ENCODE results near the gene CCDC60. TPM values are rescaled to one million over a fixed set of nuclear protein-coding genes. Genes with fewer than 3 reads are reported as not detected.
"Not testable (repeated sequence)": the region's sequence is repeated elsewhere in the genome, so short reads cannot be mapped to it uniquely, and the experiment has no call there.

CCDC60 gene
- total RNA-seq, 1 donor from 2014 or later = not detected

GRCh38 chr12:119319638-119320037, 14.9 kb upstream of the CCDC60 start:
- Mint-ChIP-seq H3K9me3 (no peaks in the 10 kb centered on the region), H3K4me1 (no peaks in the 10 kb centered on the region), H3K36me3 (ENCODE audit: low read depth) (no peaks in the 10 kb centered on the region), H3K27ac (no peak overlapping the region), H3K4me3 (no peak overlapping the region), H3K27me3 (no peaks in the 10 kb centered on the region)
- intact Hi-C loops (cut with micrococcal nuclease) = no loop called here
- no peak for DNase-seq

- no peaks in the 10 kb centered on the region for H3K36me3 Mint-ChIP-seq (ENCODE audit: low read depth)
- no peaks in the 10 kb centered on the region for H3K4me1 Mint-ChIP-seq
- no peak overlapping the region for H3K27ac Mint-ChIP-seq
- intact Hi-C loops (cut with micrococcal nuclease) = no loop called here
- no peak overlapping the region for H3K4me3 Mint-ChIP-seq
- H3K27me3 Mint-ChIP-seq = no peaks in the 10 kb centered on the region
- DNase-seq = no peak
- H3K9me3 Mint-ChIP-seq = no peaks in the 10 kb centered on the region
Observed at GRCh38 chr12:119320678-119321077, 13.9 kb upstream of the CCDC60 start.

DNA sequence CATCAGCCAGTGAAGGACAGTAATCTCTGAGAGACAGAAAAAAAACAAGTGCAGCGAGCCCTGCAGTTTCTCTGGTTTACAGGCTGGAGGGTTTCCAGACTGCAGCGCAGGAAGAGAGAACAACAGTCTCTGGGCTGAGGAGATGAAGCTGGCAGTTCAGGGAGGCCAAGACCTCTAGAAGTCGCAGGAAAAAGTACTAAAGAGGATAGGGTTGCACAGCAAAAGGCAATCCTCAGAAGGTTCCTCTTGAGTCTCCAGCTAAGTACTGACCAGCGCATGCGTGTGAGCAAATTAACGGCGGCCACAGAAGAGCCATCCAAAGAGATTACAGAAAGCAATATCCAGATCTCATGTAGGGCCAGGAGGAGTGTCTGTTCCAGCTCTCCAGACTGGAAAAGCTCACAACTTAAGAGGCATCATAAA, 12.2 kb upstream of the CCDC60 start:
- no peaks in the 10 kb centered on the region for H3K9me3 Mint-ChIP-seq
- H3K4me3 Mint-ChIP-seq = no peak overlapping the region
- H3K27ac Mint-ChIP-seq = no peak overlapping the region

GRCh38 chr12:119325813-119326212, 8.7 kb upstream of the CCDC60 start:
- Mint-ChIP-seq H3K4me1 (no peaks in the 10 kb centered on the region), H3K36me3 (ENCODE audit: low read depth) (no peaks in the 10 kb centered on the region), H3K4me3 (no peak overlapping the region), H3K27me3 (no peaks in the 10 kb centered on the region), H3K9me3 (peaks cover 7% of the 10 kb centered on the region), H3K27ac (no peak overlapping the region)
- intact Hi-C loops (cut with micrococcal nuclease) = no loop called here
- DNase-seq = no peak

More for the DNA sequence above, 12.2 kb upstream of the CCDC60 start:
- no peaks in the 10 kb centered on the region for H3K4me1 Mint-ChIP-seq
- no peaks in the 10 kb centered on the region for H3K27me3 Mint-ChIP-seq
- H3K36me3 Mint-ChIP-seq (ENCODE audit: low read depth) = no peaks in the 10 kb centered on the region
- DNase-seq = no peak
- intact Hi-C loops (cut with micrococcal nuclease) = no loop called here

GRCh38 chr12:119326341-119326740, 8.2 kb upstream of the CCDC60 start:
- no peaks in the 10 kb centered on the region for H3K36me3 Mint-ChIP-seq (ENCODE audit: low read depth)
- intact Hi-C loops (cut with micrococcal nuclease) = no loop called here
- no peak for DNase-seq
- H3K27me3 Mint-ChIP-seq = no peaks in the 10 kb centered on the region
- H3K27ac Mint-ChIP-seq = no peak overlapping the region
- no peak overlapping the region for H3K4me3 Mint-ChIP-seq
- H3K4me1 Mint-ChIP-seq = no peaks in the 10 kb centered on the region
- peaks cover 7% of the 10 kb centered on the region for H3K9me3 Mint-ChIP-seq

DNA sequence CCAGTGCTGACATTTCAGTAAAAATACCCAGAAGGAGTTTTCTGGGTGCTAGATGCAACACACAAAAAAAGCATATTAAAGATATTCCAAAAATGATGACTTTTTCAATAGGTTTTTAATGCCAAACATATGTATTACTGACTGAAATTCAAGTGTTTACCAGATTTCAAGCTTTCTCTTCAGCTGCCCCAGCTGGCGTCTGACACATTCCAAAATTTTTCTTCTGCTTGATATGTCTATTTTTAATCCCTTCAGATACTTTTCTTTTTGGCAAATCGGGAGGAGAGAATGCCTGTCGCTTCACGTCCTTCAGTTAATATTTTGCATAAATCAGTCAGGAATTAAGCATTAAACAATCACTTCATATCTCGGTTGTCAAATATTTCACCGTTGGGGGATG, 7.1 kb upstream of the CCDC60 start:
- H3K27me3 Mint-ChIP-seq = peaks cover under 1% of the 10 kb centered on the region
- intact Hi-C loops (cut with micrococcal nuclease) = no loop called here
- no peaks in the 10 kb centered on the region for H3K36me3 Mint-ChIP-seq (ENCODE audit: low read depth)
- DNase-seq = no peak
- no peak overlapping the region for H3K27ac Mint-ChIP-seq
- H3K4me3 Mint-ChIP-seq = no peak overlapping the region
- peaks cover 7% of the 10 kb centered on the region for H3K9me3 Mint-ChIP-seq
- H3K4me1 Mint-ChIP-seq = no peaks in the 10 kb centered on the region

GRCh38 chr12:119328111-119328510, 6.4 kb upstream of the CCDC60 start:
- no peak for DNase-seq
- intact Hi-C loops (cut with micrococcal nuclease) = no loop called here
- peaks cover 2% of the 10 kb centered on the region for H3K27me3 Mint-ChIP-seq
- peaks cover 7% of the 10 kb centered on the region for H3K9me3 Mint-ChIP-seq
- no peaks in the 10 kb centered on the region for H3K4me1 Mint-ChIP-seq
- H3K4me3 Mint-ChIP-seq = no peak overlapping the region
- H3K36me3 Mint-ChIP-seq (ENCODE audit: low read depth) = no peaks in the 10 kb centered on the region
- H3K27ac Mint-ChIP-seq = no peak overlapping the region

DNA sequence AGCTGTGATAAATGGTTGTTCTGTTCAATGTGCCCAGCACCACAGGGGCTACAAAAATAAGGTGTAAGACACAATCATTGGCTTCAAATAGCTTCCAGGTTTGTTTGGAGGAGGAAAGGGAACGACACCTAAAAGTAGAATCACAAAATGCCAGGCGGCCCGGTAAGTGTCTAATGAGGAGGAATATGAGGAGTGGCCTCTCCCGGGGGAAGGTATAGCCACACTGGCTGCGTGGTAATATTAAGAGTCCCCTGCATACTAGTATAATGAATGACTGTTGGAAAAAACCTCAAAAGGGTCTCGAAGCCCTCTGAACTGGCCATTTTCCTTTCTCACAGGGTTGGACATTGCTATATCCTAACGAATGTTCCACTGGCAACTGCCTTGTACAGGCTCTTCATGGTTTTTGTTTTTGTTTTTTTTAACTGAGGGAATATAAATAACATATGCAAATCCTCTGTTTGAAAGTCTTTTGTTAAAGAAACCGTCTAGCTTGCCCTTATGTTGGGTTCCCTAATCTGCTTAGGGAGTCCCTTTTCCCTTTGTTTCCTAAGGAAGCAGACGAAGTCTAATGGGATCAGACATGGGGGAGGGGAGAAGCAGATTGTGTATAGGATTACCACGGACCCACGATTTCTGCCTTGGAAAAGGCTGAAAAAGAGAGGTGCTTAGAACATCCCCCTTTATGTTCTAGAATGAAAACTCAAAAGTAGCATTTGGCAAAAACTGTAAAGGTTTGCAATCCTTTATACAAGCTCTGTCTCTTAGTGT, 4.2 kb downstream of the CCDC60 start:
- intact Hi-C loops (cut with micrococcal nuclease) = no loop called here
- DNase-seq = no peak
- Mint-ChIP-seq H3K4me3 (no peak overlapping the region), H3K27ac (no peak overlapping the region), H3K27me3 (peaks cover 3% of the 10 kb centered on the region), H3K9me3 (peaks cover 4% of the 10 kb centered on the region), H3K36me3 (ENCODE audit: low read depth) (no peaks in the 10 kb centered on the region), H3K4me1 (no peaks in the 10 kb centered on the region)

GRCh38 chr12:119340578-119340977, 6.0 kb downstream of the CCDC60 start:
- no peaks in the 10 kb centered on the region for H3K4me1 Mint-ChIP-seq
- no peak overlapping the region for H3K27ac Mint-ChIP-seq
- no peaks in the 10 kb centered on the region for H3K36me3 Mint-ChIP-seq (ENCODE audit: low read depth)
- no peak for DNase-seq
- no peaks in the 10 kb centered on the region for H3K27me3 Mint-ChIP-seq
- H3K9me3 Mint-ChIP-seq = peaks cover 4% of the 10 kb centered on the region
- intact Hi-C loops (cut with micrococcal nuclease) = no loop called here
- H3K4me3 Mint-ChIP-seq = no peak overlapping the region

DNA sequence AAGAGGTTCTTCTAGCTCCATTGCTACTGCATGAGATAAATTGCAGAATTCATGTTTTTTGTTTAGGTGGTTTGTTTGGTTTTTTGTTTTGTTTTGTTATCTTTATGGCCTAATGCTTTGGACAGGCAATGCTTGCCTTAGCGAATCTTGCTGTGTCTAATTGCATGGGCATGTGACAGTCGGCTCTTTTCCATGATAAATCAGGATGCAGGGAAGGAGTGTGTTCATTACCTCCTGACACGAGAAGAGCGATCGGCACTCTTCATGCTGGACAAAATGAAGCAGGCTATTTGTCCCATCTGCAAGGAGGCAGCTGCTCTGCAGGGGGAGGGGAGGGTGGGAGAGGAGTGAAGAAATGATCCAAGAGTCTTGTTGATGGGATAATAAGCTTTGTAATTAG, 6.5 kb downstream of the CCDC60 start:
- no peak overlapping the region for H3K4me3 Mint-ChIP-seq
- no peaks in the 10 kb centered on the region for H3K27me3 Mint-ChIP-seq
- H3K36me3 Mint-ChIP-seq (ENCODE audit: low read depth) = no peaks in the 10 kb centered on the region
- no peak overlapping the region for H3K27ac Mint-ChIP-seq
- DNase-seq = no peak
- peaks cover 4% of the 10 kb centered on the region for H3K9me3 Mint-ChIP-seq
- intact Hi-C loops (cut with micrococcal nuclease) = no loop called here
- no peaks in the 10 kb centered on the region for H3K4me1 Mint-ChIP-seq

DNA sequence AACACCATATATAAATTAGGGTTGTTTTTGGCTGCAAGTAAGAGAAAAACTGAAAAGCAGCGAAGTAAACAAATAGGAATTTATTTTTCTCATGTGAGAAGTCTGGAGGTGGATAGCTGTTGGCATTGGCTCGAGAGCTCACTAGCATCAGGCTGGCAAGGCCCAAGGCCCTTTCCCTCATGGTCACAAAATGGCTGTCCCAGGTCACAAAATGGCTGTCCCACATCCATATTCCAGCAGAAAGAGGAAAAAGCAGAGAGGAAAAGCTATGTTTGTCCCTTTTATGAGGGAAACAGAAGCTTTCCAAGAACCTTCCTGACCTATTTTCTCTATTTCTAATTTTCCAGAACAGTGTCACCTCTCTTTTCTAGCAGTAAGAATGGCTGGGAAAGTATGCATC, 7.5 kb downstream of the CCDC60 start:
- no peak overlapping the region for H3K27ac Mint-ChIP-seq
- intact Hi-C loops (cut with micrococcal nuclease) = no loop called here
- H3K27me3 Mint-ChIP-seq = no peaks in the 10 kb centered on the region

GRCh38 chr12:119343130-119343529, 8.6 kb downstream of the CCDC60 start:
- DNase-seq = no peak
- peaks cover 4% of the 10 kb centered on the region for H3K9me3 Mint-ChIP-seq
- no peaks in the 10 kb centered on the region for H3K27me3 Mint-ChIP-seq
- H3K4me1 Mint-ChIP-seq = no peaks in the 10 kb centered on the region
- H3K4me3 Mint-ChIP-seq = no peak overlapping the region
- intact Hi-C loops (cut with micrococcal nuclease) = no loop called here
- no peak overlapping the region for H3K27ac Mint-ChIP-seq
- H3K36me3 Mint-ChIP-seq (ENCODE audit: low read depth) = no peaks in the 10 kb centered on the region

More for the DNA sequence above, 7.5 kb downstream of the CCDC60 start:
- Mint-ChIP-seq H3K9me3 (peaks cover 4% of the 10 kb centered on the region), H3K36me3 (ENCODE audit: low read depth) (no peaks in the 10 kb centered on the region), H3K4me3 (no peak overlapping the region), H3K4me1 (no peaks in the 10 kb centered on the region)
- no peak for DNase-seq

DNA sequence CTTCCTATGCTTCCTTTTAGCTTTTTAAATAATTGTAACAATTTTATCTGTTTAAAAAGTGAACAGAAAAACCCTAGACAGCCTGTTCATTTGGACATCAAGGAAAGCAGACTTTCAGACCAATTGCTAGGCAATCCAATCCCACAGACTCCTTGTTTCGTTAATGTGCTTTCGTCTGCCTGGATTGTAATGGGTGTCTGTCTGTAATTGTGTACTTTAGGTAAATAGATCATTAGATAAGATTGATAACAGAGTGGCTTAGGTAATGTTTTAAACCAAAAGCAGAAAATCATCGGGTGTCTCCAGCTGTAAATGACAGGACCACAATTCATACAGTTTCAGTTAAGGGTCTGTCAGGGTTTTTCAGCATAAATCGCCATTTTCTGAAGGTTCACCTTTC, 19.6 kb downstream of the CCDC60 start:
- no peak for DNase-seq
- Mint-ChIP-seq H3K4me3 (no peak overlapping the region), H3K36me3 (ENCODE audit: low read depth) (no peaks in the 10 kb centered on the region), H3K4me1 (no peaks in the 10 kb centered on the region), H3K9me3 (peaks cover 8% of the 10 kb centered on the region), H3K27me3 (no peaks in the 10 kb centered on the region), H3K27ac (no peak overlapping the region)
- intact Hi-C loops (cut with micrococcal nuclease) = no loop called here

DNA sequence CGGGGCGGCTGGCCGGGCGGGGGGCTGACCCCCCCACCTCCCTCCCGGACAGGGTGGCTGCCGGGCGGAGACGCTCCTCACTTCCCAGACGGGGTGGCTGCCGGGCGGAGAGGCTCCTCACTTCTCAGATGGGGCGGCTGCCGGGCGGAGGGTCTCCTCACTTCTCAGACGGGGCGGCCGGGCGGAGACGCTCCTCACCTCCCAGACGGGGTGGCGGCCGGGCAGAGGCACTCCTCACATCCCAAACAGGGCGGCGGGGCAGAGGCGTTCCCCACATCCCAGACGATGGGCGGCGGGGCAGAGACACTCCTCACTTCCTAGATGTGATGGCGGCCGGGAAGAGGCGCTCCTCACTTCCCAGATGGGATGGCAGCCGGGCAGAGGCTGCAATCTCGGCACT, 25.8 kb downstream of the CCDC60 start:
- H3K27me3 Mint-ChIP-seq; H3K4me3 Mint-ChIP-seq; DNase-seq; intact Hi-C loops (cut with micrococcal nuclease); H3K4me1 Mint-ChIP-seq; H3K27ac Mint-ChIP-seq; H3K9me3 Mint-ChIP-seq; H3K36me3 Mint-ChIP-seq (ENCODE audit: low read depth): not testable (repeated sequence)

- Mint-ChIP-seq H3K9me3 (no peaks in the 10 kb centered on the region), H3K4me3 (no peak overlapping the region), H3K27ac (no peak overlapping the region), H3K36me3 (ENCODE audit: low read depth) (no peaks in the 10 kb centered on the region), H3K4me1 (no peaks in the 10 kb centered on the region), H3K27me3 (no peaks in the 10 kb centered on the region)
- intact Hi-C loops (cut with micrococcal nuclease) = no loop called here
- no peak for DNase-seq
Observed at GRCh38 chr12:119363037-119363436, 28.5 kb downstream of the CCDC60 start.

Data from activated CD4-positive, alpha-beta T cell treated with anti-CD3 and anti-CD28 coated beads, Interleukin-2, amount 10 ng/mL, durations not matched to agents 24 days and 14 days (primary cell).